Sigmoid colon (tissue), 4 donors: Measurements from ENCODE around the gene ATOH7.
"Not testable (repeated sequence)": the region's sequence is repeated elsewhere in the genome, so short reads cannot be mapped to it uniquely, and the experiment has no call there.

Source experiments
- POLR2AphosphoS5 ChIP-seq, 4 donors: sonication (generic); formaldehyde crosslinking; IDR thresholded peaks; one replicate each; pipeline ENCODE4 v1.6.1; 2017; ENCODE audit warnings: antibody characterized with exemption in 4 of 4
- TF ChIP-seq, protein P1 (sequence below), 4 experiments: fragments of 450-650 bp in 3 of 4; fragments of 200-600 bp in 1 of 4; IDR thresholded peaks; one replicate each; pipeline ENCODE4 v1.5.1; 2016 to 2019; ENCODE audit warnings: antibody characterized with exemption in 4 of 4, mild to moderate bottlenecking in 3 of 4, moderate library complexity in 2 of 4

DNA sequence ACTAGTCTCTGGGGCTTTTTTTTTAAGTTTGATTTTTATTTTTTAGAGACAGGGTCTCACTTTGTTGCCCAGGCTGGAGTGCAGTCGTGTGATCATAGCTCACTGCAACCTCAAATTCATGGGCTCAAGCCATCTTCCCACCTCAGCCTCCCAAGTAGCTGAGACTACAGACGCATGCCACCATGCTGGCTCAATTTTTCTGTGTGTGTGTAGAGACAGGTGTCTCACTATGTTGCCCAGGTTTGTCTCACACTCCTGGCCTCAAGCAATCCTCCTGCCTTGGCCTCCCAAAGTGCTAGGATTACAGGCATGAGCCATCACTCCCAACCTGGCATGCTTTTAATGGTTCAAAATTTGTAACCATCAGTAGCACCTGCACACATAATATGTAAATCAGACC is 36.1 kb downstream of the ATOH7 start:
- TF ChIP-seq, protein P1, sequence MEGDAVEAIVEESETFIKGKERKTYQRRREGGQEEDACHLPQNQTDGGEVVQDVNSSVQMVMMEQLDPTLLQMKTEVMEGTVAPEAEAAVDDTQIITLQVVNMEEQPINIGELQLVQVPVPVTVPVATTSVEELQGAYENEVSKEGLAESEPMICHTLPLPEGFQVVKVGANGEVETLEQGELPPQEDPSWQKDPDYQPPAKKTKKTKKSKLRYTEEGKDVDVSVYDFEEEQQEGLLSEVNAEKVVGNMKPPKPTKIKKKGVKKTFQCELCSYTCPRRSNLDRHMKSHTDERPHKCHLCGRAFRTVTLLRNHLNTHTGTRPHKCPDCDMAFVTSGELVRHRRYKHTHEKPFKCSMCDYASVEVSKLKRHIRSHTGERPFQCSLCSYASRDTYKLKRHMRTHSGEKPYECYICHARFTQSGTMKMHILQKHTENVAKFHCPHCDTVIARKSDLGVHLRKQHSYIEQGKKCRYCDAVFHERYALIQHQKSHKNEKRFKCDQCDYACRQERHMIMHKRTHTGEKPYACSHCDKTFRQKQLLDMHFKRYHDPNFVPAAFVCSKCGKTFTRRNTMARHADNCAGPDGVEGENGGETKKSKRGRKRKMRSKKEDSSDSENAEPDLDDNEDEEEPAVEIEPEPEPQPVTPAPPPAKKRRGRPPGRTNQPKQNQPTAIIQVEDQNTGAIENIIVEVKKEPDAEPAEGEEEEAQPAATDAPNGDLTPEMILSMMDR (IDR thresholded peaks at IDR 0.05), result not testable (repeated sequence)
- TF ChIP-seq POLR2AphosphoS5 (IDR thresholded peaks at IDR 0.05), result not testable (repeated sequence)
